Fibroblast of lung (primary cell): Measurements from ENCODE around the gene TYK2. TPM values are rescaled to one million over a fixed set of nuclear protein-coding genes. Genes with fewer than 3 reads are reported as not detected.
A peak's percentile ranks its signal among the peaks of the same experiment; 100 is the strongest.

Source experiments
- DNase-seq, 2 donors: peaks; one replicate each; pipeline versions ENCODE4 v3.0.0 to v3.0.0-alpha.2; 2010; ENCODE audit warnings: low read depth in 2 of 2
- H2AFZ ChIP-seq: 2 replicates; pipeline ENCODE4 v1.5.1; 2012; ENCODE audit warnings: low read length, control low read depth, inconsistent platforms
- H3K27ac ChIP-seq: 2 replicates; pipeline ENCODE4 v1.5.1; 2011; ENCODE audit warnings: low read length, control low read depth; ENCODE audit not compliant: insufficient read depth
- H3K27me3 ChIP-seq: 2 replicates; pipeline ENCODE4 v1.5.1; 2011; ENCODE audit warnings: mild to moderate bottlenecking, low read length; ENCODE audit not compliant: control insufficient read depth, insufficient read depth
- H3K36me3 ChIP-seq: 2 replicates; pipeline ENCODE4 v1.5.1; 2011; ENCODE audit warnings: low read length; ENCODE audit not compliant: control insufficient read depth, insufficient read depth
- H3K4me1 ChIP-seq: 2 replicates; pipeline ENCODE4 v1.5.1; 2011; ENCODE audit warnings: low read length; ENCODE audit not compliant: control insufficient read depth, insufficient read depth; ENCODE audit errors: extremely low read depth
- H3K4me2 ChIP-seq: 2 replicates; pipeline ENCODE4 v1.5.1; 2011; ENCODE audit warnings: low read length, control low read depth; ENCODE audit not compliant: insufficient read depth; ENCODE audit errors: extremely low read depth
- H3K4me3 ChIP-seq, 4 experiments: fragments of 200-600 bp in 1 of 4; sonication (generic) in 1 of 4; replicated peaks in 1 of 4; 2 replicates each; pipeline ENCODE4 v1.5.1; 2011 to 2016; ENCODE audit warnings: low read length in 4 of 4, low read depth in 3 of 4, mild to moderate bottlenecking in 3 of 4, control low read depth in 2 of 4, inconsistent platforms in 1 of 4, mixed read lengths in 1 of 4; ENCODE audit not compliant: insufficient read depth in 1 of 4; ENCODE audit errors: control extremely low read depth in 1 of 4
- H3K79me2 ChIP-seq: 2 replicates; pipeline ENCODE4 v1.5.1; 2012; ENCODE audit warnings: mild to moderate bottlenecking, low read length, inconsistent platforms; ENCODE audit not compliant: control insufficient read depth, insufficient read depth
- H3K9ac ChIP-seq: 2 replicates; pipeline ENCODE4 v1.5.1; 2011; ENCODE audit warnings: mild to moderate bottlenecking, low read length, control low read depth; ENCODE audit not compliant: insufficient read depth
- H3K9me3 ChIP-seq: 2 replicates; pipeline ENCODE4 v1.5.1; 2012; ENCODE audit warnings: low read depth, low read length; ENCODE audit not compliant: control insufficient read depth, insufficient read depth
- H4K20me1 ChIP-seq: 2 replicates; pipeline ENCODE4 v1.5.1; 2011; ENCODE audit warnings: low read length; ENCODE audit not compliant: control insufficient read depth, insufficient read depth; ENCODE audit errors: extremely low read depth
- CTCF ChIP-seq, 2 donors: IDR thresholded peaks in 1 of 2; conservative IDR thresholded peaks in 1 of 2; 1 replicate in 1 of 2; 2 replicates in 1 of 2; pipeline ENCODE4 v1.5.1; 2011 to 2012; ENCODE audit warnings: low read length in 2 of 2, control low read depth in 1 of 2, inconsistent platforms in 1 of 2, low read depth in 1 of 2, mild to moderate bottlenecking in 1 of 2
- EZH2 ChIP-seq: IDR thresholded peaks from 2 replicates; pipeline ENCODE4 v1.5.1; 2012; ENCODE audit warnings: low read length, control low read depth, mild to moderate bottlenecking; ENCODE audit errors: missing control alignments
- polyA plus RNA-seq, 2 donors: library from polyadenylated mRNA; depleted of rRNA in 1 of 2; stranded (reverse) in 1 of 2; unstranded in 1 of 2; fragments of >200 nt; gene quantifications; 2 replicates each; pipeline ENCODE4 v1.2.1, GENCODE V29; 2011 to 2012; ENCODE audit warnings: missing spikeins in 1 of 2
- total RNA-seq: library from RNA; depleted of rRNA; stranded (reverse); fragments of >200 nt; gene quantifications from 2 replicates; pipeline ENCODE4 v1.2.1, GENCODE V29; 2014

The TYK2 gene
- total and polyA plus RNA-seq, 2 donors (not counting 1 experiment from before 2014, with no cell fraction given), result 17.4 to 95.5 TPM

GRCh38 chr19:10422046-10422461 lies 41.7 kb upstream of the TYK2 start:
- no peaks in the 10 kb centered on the region for H3K9me3 ChIP-seq
- no peak for DNase-seq
- H2AFZ ChIP-seq, result no peak overlapping the region
- H3K79me2 ChIP-seq, result no peaks in the 10 kb centered on the region
- no peak overlapping the region for H3K27ac ChIP-seq
- H3K9ac ChIP-seq, result no peak overlapping the region
- H3K27me3 ChIP-seq, result peaks cover 34% of the 10 kb centered on the region
- peaks cover 18% of the 10 kb centered on the region for H3K4me1 ChIP-seq
- H3K4me2 ChIP-seq, result no peak overlapping the region
- H3K4me3 ChIP-seq, result no peak overlapping the region
- H3K36me3 ChIP-seq, result no peaks in the 10 kb centered on the region
- H4K20me1 ChIP-seq, result no peaks in the 10 kb centered on the region
- TF ChIP-seq CTCF (conservative IDR thresholded peaks at IDR 0.05 in 1 of 2, IDR thresholded peaks at IDR 0.05 in 1 of 2; ENCODE audit: low read depth in 1 of 2, low read length in 2 of 2), result no peak
- TF ChIP-seq EZH2, result peak; percentile 43

GRCh38 chr19:10421240-10422045 lies 41.1 kb upstream of the TYK2 start:
- Histone ChIP-seq H3K9ac (no peak overlapping the region), H4K20me1 (no peaks in the 10 kb centered on the region), H3K27ac (no peak overlapping the region), H3K4me3 (peak overlapping the region in 1 of 4 experiments; percentile 44), H3K36me3 (no peaks in the 10 kb centered on the region), H3K27me3 (peaks cover 34% of the 10 kb centered on the region), H3K4me1 (peaks cover 18% of the 10 kb centered on the region), H2AFZ (no peak overlapping the region), H3K79me2 (no peaks in the 10 kb centered on the region), H3K9me3 (no peaks in the 10 kb centered on the region), H3K4me2 (no peak overlapping the region)
- peak in 1 of 2 donors; percentile 2 for TF ChIP-seq CTCF (conservative IDR thresholded peaks at IDR 0.05 in 1 of 2, IDR thresholded peaks at IDR 0.05 in 1 of 2; ENCODE audit: low read depth in 1 of 2, low read length in 2 of 2)
- peak; percentile 14 for TF ChIP-seq EZH2
- DNase-seq, result no peak

- H3K4me1 ChIP-seq, result peaks cover 19% of the 10 kb centered on the region
- H3K36me3 ChIP-seq, result no peaks in the 10 kb centered on the region
- H3K27ac ChIP-seq, result no peak within 1 kb of the TSS
- peak in 1 of 2 donors; percentile 50 for DNase-seq
- no peak within 1 kb of the TSS for H3K9ac ChIP-seq
- H3K9me3 ChIP-seq, result no peaks in the 10 kb centered on the region
- TF ChIP-seq EZH2, result peak; percentile 84
- TF ChIP-seq CTCF (conservative IDR thresholded peaks at IDR 0.05 in 1 of 2, IDR thresholded peaks at IDR 0.05 in 1 of 2; ENCODE audit: low read depth in 1 of 2, low read length in 2 of 2), result peak in 1 of 2 donors; percentile 22
- peak within 1 kb of the TSS; percentile 42 to 50 (median 44) for H3K4me3 ChIP-seq
- H3K27me3 ChIP-seq, result peaks cover 34% of the 10 kb centered on the region
- H4K20me1 ChIP-seq, result no peaks in the 10 kb centered on the region
- H3K4me2 ChIP-seq, result peak within 1 kb of the TSS; percentile 81
- H2AFZ ChIP-seq, result peak within 1 kb of the TSS; percentile 19
- H3K79me2 ChIP-seq, result no peaks in the 10 kb centered on the region
Measured at GRCh38 chr19:10420444-10421239, 40.3 kb upstream of the TYK2 start, which contains the start of gene PDE4A. PDE4A (plus strand) TSS chr19:10420538; CDS start chr19:10420765, 227 bp downstream.
